ENCODE data around the gene OR2T35.
"Not testable (repeated sequence)": the region's sequence is repeated elsewhere in the genome, so short reads cannot be mapped to it uniquely, and the experiment has no call there.

- TF ChIP-seq CTCF, POLR2A (IDR thresholded peaks at IDR 0.05): not testable (repeated sequence)
Observed at GRCh38 chr1:248639652-248640051, 5.4 kb downstream of the OR2T35 start.

Measured in body of pancreas (tissue), 4 donors.